Measurements from ENCODE around the gene ZNF512. TPM values are rescaled to one million over a fixed set of nuclear protein-coding genes. Genes with fewer than 3 reads are reported as not detected.

ZNF512 gene
- total RNA-seq, 1 experiment from 2014 or later, result not detected

DNA sequence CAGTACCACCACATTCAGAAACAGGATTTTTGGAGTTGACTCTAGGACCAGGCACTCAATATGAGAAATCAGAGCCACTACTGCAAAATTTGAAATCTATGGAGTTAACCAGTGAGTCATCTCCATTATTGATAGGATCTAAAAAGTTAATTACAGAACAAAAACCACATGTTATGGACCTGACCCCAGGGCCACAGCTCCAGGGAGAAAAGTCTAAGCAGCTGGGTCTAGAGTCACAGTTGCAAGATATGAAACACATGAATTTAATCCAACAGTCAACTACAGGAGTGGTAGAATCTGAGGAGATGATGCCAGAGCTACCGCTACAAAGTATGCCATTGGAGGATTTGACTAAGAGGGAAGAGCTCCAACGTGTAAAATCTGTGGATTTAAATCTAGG, 13.4 kb upstream of the ZNF512 start:
- BruUV-seq (replicated peaks), result no TSS peak
- no peak overlapping the region for H3K27ac ChIP-seq (ENCODE audit: low read length)
- ATAC-seq (no peak), DNase-seq (no peak)
- CTCF ChIA-PET, result no interaction called here
- no peak overlapping the region for H2AFZ ChIP-seq (ENCODE audit: low read length)
- H3K4me1 ChIP-seq (ENCODE audit: insufficient read depth, low read length), result peaks cover 22% of the 10 kb centered on the region
- H4K20me1 ChIP-seq (ENCODE audit: low read length), result no peaks in the 10 kb centered on the region
- no peak overlapping the region for H3K9ac ChIP-seq (ENCODE audit: low read length)
- H3K4me3 ChIP-seq (ENCODE audit: low read length), result no peak overlapping the region
- intact Hi-C loops (cut with micrococcal nuclease), result no loop called here
- H3K9me2 ChIP-seq (replicated peaks; ENCODE audit: low read length), result no peaks in the 10 kb centered on the region
- POLR2A ChIA-PET (ENCODE audit: unreplicated experiment), result no interaction called here
- no peak for TF ChIP-seq EZH2phosphoT487 (IDR thresholded peaks at IDR 0.05; ENCODE audit: borderline replicate concordance, low read length)
- TF ChIP-seq EZH2 (IDR thresholded peaks at IDR 0.05; ENCODE audit: low read length, unreplicated experiment), result no peak
- no peak for TF ChIP-seq CTCF (conservative IDR thresholded peaks at IDR 0.05; ENCODE audit: low read depth, low read length)
- H3K36me3 ChIP-seq (ENCODE audit: low read depth, low read length), result no peaks in the 10 kb centered on the region
- H3K79me2 ChIP-seq (ENCODE audit: low read length), result no peaks in the 10 kb centered on the region
- no peaks in the 10 kb centered on the region for H3K9me3 ChIP-seq (ENCODE audit: low read length)
- H3K27me3 ChIP-seq (ENCODE audit: low read length), result no peaks in the 10 kb centered on the region
- H3F3A ChIP-seq (ENCODE audit: low read length, unreplicated experiment), result no peaks in the 10 kb centered on the region
- no peak overlapping the region for H3K4me2 ChIP-seq (ENCODE audit: low read length)

DNA sequence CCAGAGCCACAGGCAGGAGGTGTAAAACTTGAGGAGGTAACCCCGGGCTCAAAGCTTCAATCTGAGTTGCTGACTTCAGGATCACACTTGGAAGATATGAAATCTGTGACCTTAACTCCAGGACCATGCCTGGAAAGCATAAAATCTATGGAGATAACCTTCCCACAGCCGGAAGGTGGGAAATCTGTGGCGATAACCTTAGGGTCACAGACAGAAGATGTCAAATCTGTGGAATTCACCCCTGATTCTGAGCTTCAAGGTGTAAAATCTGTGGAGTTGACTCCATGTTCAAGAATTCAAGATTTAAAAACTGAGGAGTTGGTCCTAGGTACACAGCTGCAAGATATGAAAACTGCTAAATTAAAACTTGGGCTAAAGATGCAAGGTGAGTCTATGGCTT, 11.6 kb upstream of the ZNF512 start:
- H2AFZ ChIP-seq (ENCODE audit: low read length), result no peak overlapping the region
- no peak overlapping the region for H3K4me2 ChIP-seq (ENCODE audit: low read length)
- ChIA-PET CTCF (no interaction called here), POLR2A (ENCODE audit: unreplicated experiment) (interaction anchor here (0.5 kb wide), 1 partner anchor 163 kb away, joined by 6 read pairs; no protein-coding TSS in a partner anchor)
- no peaks in the 10 kb centered on the region for H4K20me1 ChIP-seq (ENCODE audit: low read length)
- intact Hi-C loops (cut with micrococcal nuclease), result no loop called here
- TF ChIP-seq CTCF (conservative IDR thresholded peaks at IDR 0.05; ENCODE audit: low read depth, low read length) (no peak), EZH2 (IDR thresholded peaks at IDR 0.05; ENCODE audit: low read length, unreplicated experiment) (no peak), EZH2phosphoT487 (IDR thresholded peaks at IDR 0.05; ENCODE audit: borderline replicate concordance, low read length) (no peak)
- no peaks in the 10 kb centered on the region for H3K36me3 ChIP-seq (ENCODE audit: low read depth, low read length)
- no peaks in the 10 kb centered on the region for H3F3A ChIP-seq (ENCODE audit: low read length, unreplicated experiment)
- no peaks in the 10 kb centered on the region for H3K27me3 ChIP-seq (ENCODE audit: low read length)
- H3K9me3 ChIP-seq (ENCODE audit: low read length), result no peaks in the 10 kb centered on the region
- no peak overlapping the region for H3K9ac ChIP-seq (ENCODE audit: low read length)
- no peak overlapping the region for H3K27ac ChIP-seq (ENCODE audit: low read length)
- H3K79me2 ChIP-seq (ENCODE audit: low read length), result no peaks in the 10 kb centered on the region
- no TSS peak for BruUV-seq (replicated peaks)
- DNase-seq (no peak), ATAC-seq (no peak)
- no peak overlapping the region for H3K4me3 ChIP-seq (ENCODE audit: low read length)
- H3K9me2 ChIP-seq (replicated peaks; ENCODE audit: low read length), result no peaks in the 10 kb centered on the region
- H3K4me1 ChIP-seq (ENCODE audit: insufficient read depth, low read length), result peaks cover 13% of the 10 kb centered on the region

DNA sequence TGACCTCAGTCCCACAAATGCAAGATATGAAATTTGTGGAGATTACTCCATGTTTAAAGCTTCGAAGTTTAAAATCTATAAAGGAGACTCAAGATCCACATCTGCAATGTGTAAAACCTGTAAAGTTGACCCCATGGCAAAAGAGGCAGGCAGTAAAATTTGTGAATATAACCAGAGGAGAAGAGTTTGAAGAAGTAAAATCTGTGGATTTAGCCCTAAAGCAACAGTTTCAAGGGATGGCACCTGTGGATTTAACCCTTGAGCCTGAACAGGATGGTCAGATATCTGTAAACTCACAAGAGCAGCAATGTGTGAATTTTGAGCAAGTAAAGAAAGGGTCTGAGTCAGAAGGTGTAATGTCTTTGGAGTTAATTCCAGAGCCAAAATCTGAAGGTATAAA, 11.2 kb upstream of the ZNF512 start:
- Histone ChIP-seq H2AFZ (ENCODE audit: low read length) (no peak overlapping the region), H3K27me3 (ENCODE audit: low read length) (no peaks in the 10 kb centered on the region), H3K27ac (ENCODE audit: low read length) (no peak overlapping the region), H3K4me2 (ENCODE audit: low read length) (no peak overlapping the region), H3K9me2 (replicated peaks; ENCODE audit: low read length) (no peaks in the 10 kb centered on the region), H4K20me1 (ENCODE audit: low read length) (no peaks in the 10 kb centered on the region), H3K4me1 (ENCODE audit: insufficient read depth, low read length) (peaks cover 10% of the 10 kb centered on the region), H3K9ac (ENCODE audit: low read length) (no peak overlapping the region), H3K36me3 (ENCODE audit: low read depth, low read length) (no peaks in the 10 kb centered on the region), H3F3A (ENCODE audit: low read length, unreplicated experiment) (no peaks in the 10 kb centered on the region), H3K4me3 (ENCODE audit: low read length) (no peak overlapping the region), H3K9me3 (ENCODE audit: low read length) (no peaks in the 10 kb centered on the region), H3K79me2 (ENCODE audit: low read length) (no peaks in the 10 kb centered on the region)
- no TSS peak for BruUV-seq (replicated peaks)
- no peak for DNase-seq
- no peak for TF ChIP-seq CTCF (conservative IDR thresholded peaks at IDR 0.05; ENCODE audit: low read depth, low read length)
- intact Hi-C loops (cut with micrococcal nuclease), result no loop called here
- POLR2A ChIA-PET (ENCODE audit: unreplicated experiment), result interaction anchor here (0.5 kb wide), 2 partner anchors 38 to 164 kb away, joined by 5 to 6 read pairs; no protein-coding TSS in a partner anchor
- ATAC-seq, result no peak
- CTCF ChIA-PET, result no interaction called here
